NCI-H2107 treated with DMSO at 0.1 percent for 48 hours (cell line): ENCODE measurements around the gene BRD4.
"Not testable (repeated sequence)": the region's sequence is repeated elsewhere in the genome, so short reads cannot be mapped to it uniquely, and the experiment has no call there.

Experiments used
- DNase-seq: peaks from one replicate; lab custom pipeline; 2025; ENCODE audit not compliant: unreplicated experiment; lab: John Stamatoyannopoulos, UW

Gene BRD4

GRCh38 chr19:15332311-15332996 lies at the start of gene BRD4:
TSS of gene BRD4 (minus strand) at chr19:15332539. CDS start at chr19:15273099, 59,440 bp downstream.
- no peak for DNase-seq

GRCh38 chr19:15381864-15382263 lies 49.5 kb upstream of the BRD4 start:
- DNase-seq, result no peak

GRCh38 chr19:15381429-15381828 lies 49.1 kb upstream of the BRD4 start:
- DNase-seq, result no peak

GRCh38 chr19:15379999-15380647 lies 47.8 kb upstream of the BRD4 start:
- no peak for DNase-seq

- peak; percentile 90 for DNase-seq
Observed at GRCh38 chr19:15379083-15379998, 47.0 kb upstream of the BRD4 start, which contains the start of gene AKAP8. TSS of gene AKAP8 (minus strand) at chr19:15379787. CDS start at chr19:15379731, 56 bp downstream.

- peak; percentile 23 for DNase-seq
Observed at GRCh38 chr19:15378534-15379082, 46.3 kb upstream of the BRD4 start.

- DNase-seq, result no peak
Observed at GRCh38 chr19:15374796-15375440, 42.6 kb upstream of the BRD4 start.

GRCh38 chr19:15374105-15374651 lies 41.8 kb upstream of the BRD4 start:
- no peak for DNase-seq

- no peak for DNase-seq
Observed at GRCh38 chr19:15373644-15374043, 41.3 kb upstream of the BRD4 start.

- DNase-seq, result no peak
Observed at GRCh38 chr19:15372891-15373301, 40.6 kb upstream of the BRD4 start.

GRCh38 chr19:15372470-15372869 lies 40.1 kb upstream of the BRD4 start:
- no peak for DNase-seq

GRCh38 chr19:15371786-15372380 lies 39.5 kb upstream of the BRD4 start:
- no peak for DNase-seq

GRCh38 chr19:15371119-15371518 lies 38.8 kb upstream of the BRD4 start:
- no peak for DNase-seq

GRCh38 chr19:15369594-15369891 lies 37.2 kb upstream of the BRD4 start:
- no peak for DNase-seq

- DNase-seq, result no peak
Observed at GRCh38 chr19:15368798-15369593, 36.7 kb upstream of the BRD4 start.

- no peak for DNase-seq
Observed at GRCh38 chr19:15368051-15368632, 35.8 kb upstream of the BRD4 start.

- DNase-seq, result no peak
Observed at GRCh38 chr19:15367439-15367838, 35.1 kb upstream of the BRD4 start.

GRCh38 chr19:15365264-15365663 lies 32.9 kb upstream of the BRD4 start:
- DNase-seq, result no peak

- DNase-seq, result not testable (repeated sequence)
Observed at GRCh38 chr19:15363791-15364190, 31.5 kb upstream of the BRD4 start.
